ENCODE data around the gene RPP25. TPM values are rescaled to one million over a fixed set of nuclear protein-coding genes. Genes with fewer than 3 reads are reported as not detected.

RPP25 gene
- total RNA-seq, 2 experiments from 2014 or later: 3.5 to 4.2 TPM

DNA sequence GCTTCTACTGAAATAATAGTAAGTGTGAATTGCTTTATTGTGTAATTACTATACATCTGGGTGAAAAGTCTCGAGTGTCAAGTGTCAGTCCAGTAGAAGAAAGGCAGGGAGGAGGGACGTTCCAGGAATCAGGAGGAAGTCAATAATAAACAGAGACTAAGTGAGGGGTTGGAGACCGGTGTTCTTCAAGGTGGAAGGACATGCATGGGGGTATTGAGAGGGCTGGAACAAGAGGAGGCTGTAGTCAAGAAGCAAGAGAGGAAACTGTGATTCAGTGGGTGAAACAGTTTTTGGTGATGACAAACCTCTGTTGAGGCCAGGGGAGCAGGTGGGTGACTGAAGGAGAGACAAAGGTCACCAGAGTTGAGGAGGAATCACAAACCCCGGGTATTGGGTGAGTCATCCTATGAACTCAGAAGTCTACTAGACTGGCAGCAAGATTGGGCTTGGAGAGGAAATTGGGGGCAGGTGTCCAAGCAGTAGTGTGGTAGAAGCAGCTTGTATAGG lies 27.2 kb upstream of the RPP25 start:
- DNase-seq: no peak
- POLR2A ChIA-PET: no interaction called here
- Mint-ChIP-seq H3K9me3 (no peaks in the 10 kb centered on the region), H3K27me3 (peaks cover 8% of the 10 kb centered on the region), H3K4me1 (peaks cover 6% of the 10 kb centered on the region), H3K4me3 (peak overlapping the region; percentile 6), H3K27ac (no peak overlapping the region), H3K36me3 (no peaks in the 10 kb centered on the region)
- peak; percentile 56 for ATAC-seq (ENCODE audit: low read depth)

DNA sequence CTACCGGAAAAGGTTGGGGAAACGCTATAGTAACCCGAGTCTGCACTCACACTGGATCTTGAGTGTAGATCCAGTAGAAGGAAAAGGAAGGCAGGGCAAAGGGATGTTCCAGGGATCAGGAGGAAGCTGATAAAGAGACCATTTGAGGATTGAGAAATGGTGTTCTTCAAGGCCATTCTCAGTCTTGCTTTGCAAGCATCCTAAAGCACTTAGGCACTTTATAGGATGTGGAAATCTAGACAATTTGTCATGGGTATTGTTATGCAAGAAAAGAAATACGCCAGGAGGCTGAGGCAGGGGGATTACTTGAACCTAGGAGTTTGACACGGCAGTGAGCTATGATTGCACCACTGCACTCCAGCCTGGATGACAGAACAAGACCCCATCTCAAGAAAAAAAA lies 25.6 kb upstream of the RPP25 start:
- peaks cover 9% of the 10 kb centered on the region for H3K27me3 Mint-ChIP-seq
- H3K9me3 Mint-ChIP-seq: no peaks in the 10 kb centered on the region
- H3K4me3 Mint-ChIP-seq: no peak overlapping the region
- H3K4me1 Mint-ChIP-seq: peaks cover 9% of the 10 kb centered on the region
- no peak overlapping the region for H3K27ac Mint-ChIP-seq
- no peaks in the 10 kb centered on the region for H3K36me3 Mint-ChIP-seq
- no peak for ATAC-seq (ENCODE audit: low read depth)
- DNase-seq: no peak
- POLR2A ChIA-PET: no interaction called here

DNA sequence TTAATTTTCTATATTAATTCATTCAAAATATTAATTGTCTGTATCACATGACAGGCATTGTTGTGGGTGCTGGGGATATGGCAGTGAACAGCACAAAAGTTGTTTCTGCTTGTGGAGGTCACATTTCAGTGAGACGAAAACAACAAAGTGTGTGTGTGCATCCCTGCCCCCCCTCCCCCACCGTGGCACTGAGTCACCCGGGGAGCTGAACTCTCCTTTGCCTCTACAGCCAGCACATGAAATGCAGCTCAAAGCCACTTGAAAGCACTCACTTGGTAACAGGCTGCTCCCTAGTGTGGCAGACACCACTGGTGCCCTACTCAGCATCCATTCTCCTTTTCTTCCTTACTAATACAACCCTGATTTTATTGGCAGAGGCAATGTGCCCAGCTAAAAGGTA lies 21.9 kb upstream of the RPP25 start:
- no peaks in the 10 kb centered on the region for H3K36me3 Mint-ChIP-seq
- H3K4me1 Mint-ChIP-seq: peaks cover 3% of the 10 kb centered on the region
- H3K9me3 Mint-ChIP-seq: no peaks in the 10 kb centered on the region
- POLR2A ChIA-PET: interaction anchor here (0.6 kb wide), 1 partner anchor 47 kb away, joined by 3 read pairs; no protein-coding TSS in a partner anchor
- DNase-seq (no peak), ATAC-seq (ENCODE audit: low read depth) (peak; percentile 77)
- H3K27ac Mint-ChIP-seq: no peak overlapping the region
- peaks cover 12% of the 10 kb centered on the region for H3K27me3 Mint-ChIP-seq
- H3K4me3 Mint-ChIP-seq: no peak overlapping the region

DNA sequence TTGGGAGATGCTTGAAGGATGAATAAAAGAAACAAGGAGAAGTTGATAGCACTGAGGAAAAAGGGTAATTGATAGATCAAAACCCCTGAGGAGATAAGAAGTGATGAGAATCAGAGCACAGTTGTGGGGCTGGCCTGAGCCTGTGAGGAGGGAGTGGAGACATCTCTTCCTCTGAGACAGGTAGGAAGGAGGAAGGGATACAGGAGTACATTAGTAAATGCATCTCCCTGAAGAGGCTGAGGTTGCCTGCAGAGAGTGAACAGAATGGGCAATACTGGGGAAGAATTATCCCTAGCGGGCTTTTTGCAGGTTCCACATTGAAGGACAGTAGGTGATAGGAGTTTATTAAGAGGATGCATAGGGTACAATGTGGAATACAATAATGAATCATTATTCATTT lies 21.5 kb upstream of the RPP25 start:
- peaks cover 3% of the 10 kb centered on the region for H3K4me1 Mint-ChIP-seq
- POLR2A ChIA-PET: no interaction called here
- H3K27ac Mint-ChIP-seq: no peak overlapping the region
- no peaks in the 10 kb centered on the region for H3K9me3 Mint-ChIP-seq
- no peaks in the 10 kb centered on the region for H3K36me3 Mint-ChIP-seq
- ATAC-seq (ENCODE audit: low read depth) (no peak), DNase-seq (no peak)
- peaks cover 13% of the 10 kb centered on the region for H3K27me3 Mint-ChIP-seq
- no peak overlapping the region for H3K4me3 Mint-ChIP-seq

DNA sequence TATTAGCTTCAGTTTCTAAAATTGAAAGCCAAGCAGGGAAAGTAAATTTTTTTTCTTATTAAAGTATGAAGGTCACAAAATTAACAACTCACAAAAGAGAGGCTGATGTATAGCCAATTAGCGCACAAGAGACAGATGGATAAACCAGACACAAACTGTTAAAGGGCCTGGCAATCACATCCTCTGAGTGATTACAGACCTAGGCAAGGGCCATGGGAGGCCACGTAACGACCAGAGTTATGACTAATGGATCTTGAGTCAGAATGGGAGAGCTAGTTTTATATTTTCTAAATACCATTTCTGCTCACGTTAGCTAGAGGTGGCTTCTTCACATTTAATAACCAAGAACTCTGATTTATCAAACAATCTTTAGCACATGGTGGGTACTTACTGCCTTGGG lies 21.0 kb upstream of the RPP25 start:
- H3K9me3 Mint-ChIP-seq: no peaks in the 10 kb centered on the region
- POLR2A ChIA-PET: no interaction called here
- peaks cover 15% of the 10 kb centered on the region for H3K27me3 Mint-ChIP-seq
- ATAC-seq (ENCODE audit: low read depth): no peak
- no peak overlapping the region for H3K27ac Mint-ChIP-seq
- peaks cover 3% of the 10 kb centered on the region for H3K4me1 Mint-ChIP-seq
- H3K4me3 Mint-ChIP-seq: no peak overlapping the region
- DNase-seq: no peak
- H3K36me3 Mint-ChIP-seq: no peaks in the 10 kb centered on the region

DNA sequence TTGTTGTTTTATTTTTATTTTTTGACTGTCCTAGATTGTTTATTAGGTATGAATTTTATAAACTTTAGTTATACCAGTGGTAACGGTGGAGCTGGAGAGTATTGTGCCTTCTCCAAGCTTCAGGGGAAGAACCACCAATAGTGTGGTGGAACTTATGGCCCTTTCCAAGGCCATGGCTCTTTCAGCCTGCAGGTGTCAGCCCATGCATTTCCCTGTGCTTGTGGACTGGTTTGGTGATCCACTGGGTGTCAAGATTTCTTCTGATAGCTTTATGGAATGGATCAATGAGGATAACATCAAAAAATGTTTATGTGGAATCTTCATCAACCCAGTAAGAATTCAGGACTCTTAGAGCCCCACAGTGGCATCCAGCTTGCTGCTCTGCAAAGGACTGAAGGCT lies 19.6 kb upstream of the RPP25 start:
- peaks cover 3% of the 10 kb centered on the region for H3K4me1 Mint-ChIP-seq
- ATAC-seq (ENCODE audit: low read depth): no peak
- no peak for DNase-seq
- peaks cover 15% of the 10 kb centered on the region for H3K27me3 Mint-ChIP-seq
- H3K9me3 Mint-ChIP-seq: no peaks in the 10 kb centered on the region
- no peaks in the 10 kb centered on the region for H3K36me3 Mint-ChIP-seq
- POLR2A ChIA-PET: no interaction called here
- no peak overlapping the region for H3K27ac Mint-ChIP-seq
- no peak overlapping the region for H3K4me3 Mint-ChIP-seq

DNA sequence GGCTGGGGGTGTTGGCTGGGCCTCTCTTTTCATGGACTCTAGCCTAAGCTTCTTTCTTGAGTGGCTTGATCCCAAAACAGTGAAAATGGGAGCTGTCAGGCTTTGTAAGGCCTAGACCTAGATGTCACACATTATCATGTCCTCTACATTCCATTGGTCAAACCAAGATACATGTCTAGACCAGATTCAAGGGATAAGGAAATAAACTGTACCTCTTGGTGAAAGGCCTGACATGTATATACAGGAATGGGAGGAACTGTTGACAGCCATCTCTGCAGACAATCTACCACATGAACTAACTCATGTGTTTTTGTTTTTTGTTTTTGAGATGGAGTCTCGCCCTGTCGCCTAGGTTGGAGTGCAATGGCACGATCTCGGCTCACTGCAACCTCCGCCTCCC lies 11.1 kb upstream of the RPP25 start:
- peaks cover 8% of the 10 kb centered on the region for H3K27me3 Mint-ChIP-seq
- H3K9me3 Mint-ChIP-seq: no peaks in the 10 kb centered on the region
- no peak overlapping the region for H3K27ac Mint-ChIP-seq
- no peaks in the 10 kb centered on the region for H3K36me3 Mint-ChIP-seq
- DNase-seq (no peak), ATAC-seq (ENCODE audit: low read depth) (no peak)
- no peaks in the 10 kb centered on the region for H3K4me1 Mint-ChIP-seq
- POLR2A ChIA-PET: interaction anchor here (0.6 kb wide), 1 partner anchor 138 kb away, joined by 3 read pairs; no protein-coding TSS in a partner anchor
- H3K4me3 Mint-ChIP-seq: no peak overlapping the region

DNA sequence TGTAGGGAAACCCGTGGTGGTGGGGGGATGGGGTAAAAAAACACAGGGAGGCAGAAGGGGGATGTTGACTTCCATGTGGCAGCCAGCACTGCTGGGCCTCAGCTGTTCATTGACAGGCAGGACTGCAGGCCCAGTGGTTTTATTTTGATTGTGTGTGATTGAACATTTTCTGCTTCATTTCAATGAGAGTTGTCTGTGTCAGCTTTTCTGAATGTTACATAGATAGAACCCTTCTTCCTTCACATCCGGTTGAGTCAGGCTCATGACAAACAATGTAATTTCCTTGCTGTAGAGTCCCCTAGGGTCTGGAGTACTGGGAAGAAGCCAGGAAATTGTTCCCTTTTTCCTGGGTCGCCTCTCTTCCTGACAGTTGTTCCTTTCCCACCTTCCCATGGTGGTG lies 8.2 kb upstream of the RPP25 start:
- Mint-ChIP-seq H3K4me1 (peaks cover 6% of the 10 kb centered on the region), H3K27ac (no peak overlapping the region), H3K4me3 (no peak overlapping the region), H3K36me3 (no peaks in the 10 kb centered on the region), H3K9me3 (no peaks in the 10 kb centered on the region), H3K27me3 (peaks cover 27% of the 10 kb centered on the region)
- no peak for DNase-seq
- ATAC-seq (ENCODE audit: low read depth): no peak
- POLR2A ChIA-PET: no interaction called here

DNA sequence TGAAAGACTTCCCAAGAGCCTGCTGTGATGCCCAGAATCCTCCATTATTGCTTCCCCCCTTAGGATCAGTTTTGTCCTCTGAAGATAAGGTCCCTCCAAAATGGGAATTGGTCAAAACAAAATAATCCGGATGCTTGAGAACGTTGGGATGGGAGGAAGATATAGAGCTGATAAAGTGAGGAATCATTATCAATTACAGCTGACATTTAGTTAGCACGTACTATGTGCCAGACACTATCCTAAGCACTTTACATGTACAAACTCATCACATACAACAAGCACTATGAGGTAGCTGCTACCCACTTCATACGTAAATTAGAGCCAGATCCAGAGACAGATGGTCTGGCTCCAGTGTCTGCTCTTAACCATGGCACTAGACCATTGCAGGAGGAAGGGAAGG lies 6.6 kb upstream of the RPP25 start:
- H3K36me3 Mint-ChIP-seq: no peaks in the 10 kb centered on the region

DNA sequence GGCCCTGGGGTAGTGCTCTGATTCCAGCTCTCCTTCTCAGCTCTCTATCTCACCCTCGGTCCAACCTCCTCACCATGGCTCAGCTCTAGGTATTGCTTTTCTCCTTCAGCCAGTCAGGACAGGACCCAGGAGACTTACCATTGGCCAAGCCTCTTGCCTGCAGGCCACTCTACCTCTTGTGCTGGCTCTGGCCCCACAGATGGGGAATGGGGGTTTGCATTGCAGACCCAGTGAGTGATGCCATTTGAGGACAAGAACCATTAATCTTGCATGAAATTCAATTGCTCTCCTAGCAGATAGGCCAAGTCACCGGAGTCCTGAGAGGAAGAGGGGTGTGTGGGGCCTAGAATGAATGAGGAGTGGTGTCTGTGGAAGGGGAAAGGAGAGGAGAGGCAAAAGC lies 6.1 kb upstream of the RPP25 start:
- no peaks in the 10 kb centered on the region for H3K36me3 Mint-ChIP-seq
- no peak overlapping the region for H3K27ac Mint-ChIP-seq
- H3K27me3 Mint-ChIP-seq: peaks cover 48% of the 10 kb centered on the region
- POLR2A ChIA-PET: no interaction called here
- no peaks in the 10 kb centered on the region for H3K9me3 Mint-ChIP-seq
- no peak for ATAC-seq (ENCODE audit: low read depth)
- no peak for DNase-seq
- H3K4me3 Mint-ChIP-seq: no peak overlapping the region
- peaks cover 18% of the 10 kb centered on the region for H3K4me1 Mint-ChIP-seq

More for the DNA sequence above, 6.6 kb upstream of the RPP25 start:
- H3K27ac Mint-ChIP-seq: no peak overlapping the region
- no peak overlapping the region for H3K4me3 Mint-ChIP-seq
- ATAC-seq (ENCODE audit: low read depth) (no peak), DNase-seq (no peak)
- peaks cover 15% of the 10 kb centered on the region for H3K4me1 Mint-ChIP-seq
- POLR2A ChIA-PET: interaction anchor here (1.1 kb wide), 1 partner anchor 33 kb away, joined by 3 read pairs; no protein-coding TSS in a partner anchor
- H3K9me3 Mint-ChIP-seq: no peaks in the 10 kb centered on the region
- H3K27me3 Mint-ChIP-seq: peaks cover 43% of the 10 kb centered on the region

DNA sequence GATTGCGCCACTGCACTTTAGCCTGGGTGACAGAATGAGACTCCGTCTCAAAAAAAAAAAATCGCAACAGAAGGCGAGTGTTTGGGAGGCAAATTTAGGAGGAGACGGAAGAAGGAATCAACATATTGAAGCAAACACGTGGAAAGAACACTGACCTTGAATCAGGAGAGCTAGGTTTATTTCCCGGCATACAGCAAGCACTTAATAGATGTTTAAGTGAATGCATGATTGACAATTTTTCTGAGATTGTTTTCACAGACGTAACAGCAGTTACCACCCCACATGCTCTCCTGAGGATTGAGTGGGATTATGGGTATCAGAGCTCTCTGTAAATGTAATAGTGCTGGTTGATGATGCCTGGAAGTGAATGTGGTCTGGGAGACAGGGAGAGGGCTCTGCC lies 5.6 kb upstream of the RPP25 start:
- Mint-ChIP-seq H3K9me3 (no peaks in the 10 kb centered on the region), H3K36me3 (no peaks in the 10 kb centered on the region), H3K4me1 (peaks cover 21% of the 10 kb centered on the region), H3K4me3 (no peak overlapping the region), H3K27ac (no peak overlapping the region), H3K27me3 (peaks cover 52% of the 10 kb centered on the region)
- DNase-seq (no peak), ATAC-seq (ENCODE audit: low read depth) (no peak)
- POLR2A ChIA-PET: no interaction called here

DNA sequence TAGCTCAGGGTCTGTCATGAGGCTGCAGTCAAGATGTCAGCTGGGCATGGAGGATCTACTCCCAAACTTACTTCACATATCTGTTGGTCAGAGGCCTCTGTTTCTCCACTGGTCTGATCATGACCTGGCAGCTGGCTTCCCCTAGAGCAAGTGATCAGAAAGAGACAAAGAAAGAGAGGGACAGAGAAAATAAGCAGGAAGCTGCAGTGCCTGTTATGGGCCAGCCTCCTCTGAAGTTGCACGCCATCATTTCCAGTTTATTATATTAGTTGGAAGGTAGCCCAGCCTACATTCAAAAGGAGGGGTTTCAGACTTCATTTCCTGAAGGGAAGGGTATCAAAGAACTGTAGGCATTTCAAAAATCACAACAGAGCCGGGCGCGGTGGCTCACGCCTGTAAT lies 5.0 kb upstream of the RPP25 start:
- no peak overlapping the region for H3K27ac Mint-ChIP-seq
- POLR2A ChIA-PET: no interaction called here
- H3K4me1 Mint-ChIP-seq: peaks cover 23% of the 10 kb centered on the region
- no peak for DNase-seq
- no peaks in the 10 kb centered on the region for H3K9me3 Mint-ChIP-seq
- peaks cover 52% of the 10 kb centered on the region for H3K27me3 Mint-ChIP-seq
- no peaks in the 10 kb centered on the region for H3K36me3 Mint-ChIP-seq
- H3K4me3 Mint-ChIP-seq: no peak overlapping the region
- no peak for ATAC-seq (ENCODE audit: low read depth)

DNA sequence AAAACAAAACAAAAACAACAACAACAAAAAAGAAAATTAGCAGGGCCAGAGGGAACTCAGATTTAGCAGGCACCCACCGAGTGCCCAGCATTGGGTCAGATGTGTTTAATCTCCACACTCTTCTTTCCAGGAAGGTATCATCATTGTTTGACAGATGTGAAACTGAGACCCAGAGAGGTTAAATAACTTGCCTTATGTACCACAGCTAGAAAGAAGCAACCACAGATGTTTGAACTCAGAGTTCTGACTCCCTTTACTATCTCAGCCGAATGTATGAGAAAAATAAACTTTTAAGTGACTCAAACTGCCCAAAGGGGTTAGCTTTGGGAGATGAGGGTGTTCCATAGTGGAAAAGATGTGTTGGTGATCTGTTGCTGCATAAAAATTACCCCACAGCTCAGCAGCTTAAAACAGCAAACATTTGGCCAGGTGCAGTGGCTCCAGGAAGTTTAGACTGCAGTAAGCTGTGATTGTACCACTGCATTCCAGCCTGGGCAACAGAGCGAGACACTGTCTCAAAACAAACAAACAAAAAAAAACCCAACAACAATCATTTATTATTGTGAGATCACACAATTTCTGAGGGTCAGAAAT lies 4.5 kb upstream of the RPP25 start:
- POLR2A ChIA-PET: no interaction called here
- no peaks in the 10 kb centered on the region for H3K9me3 Mint-ChIP-seq
- ATAC-seq (ENCODE audit: low read depth): no peak
- H3K4me3 Mint-ChIP-seq: no peak overlapping the region
- peaks cover 23% of the 10 kb centered on the region for H3K4me1 Mint-ChIP-seq
- no peak overlapping the region for H3K27ac Mint-ChIP-seq
- peaks cover 50% of the 10 kb centered on the region for H3K27me3 Mint-ChIP-seq
- no peak for DNase-seq
- H3K36me3 Mint-ChIP-seq: no peaks in the 10 kb centered on the region

DNA sequence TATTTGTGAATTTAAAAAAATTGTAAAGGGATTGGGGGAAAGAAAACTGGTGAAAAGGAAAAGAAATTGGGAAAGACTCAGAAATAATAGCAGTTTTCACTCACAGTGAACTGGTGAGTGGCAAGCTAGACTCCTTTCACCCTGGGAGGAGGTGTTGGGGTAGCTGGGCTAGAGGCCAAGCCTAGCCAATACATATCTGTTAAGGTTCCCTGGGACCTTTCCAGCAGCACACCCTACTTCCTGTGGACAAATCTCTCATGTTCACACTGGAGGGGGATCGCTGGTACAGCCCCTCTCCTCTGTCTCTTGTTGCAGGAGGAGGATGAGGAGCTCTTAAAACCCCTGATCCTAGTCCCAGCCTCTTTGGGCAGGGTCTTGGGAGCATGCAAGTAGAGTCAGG lies 3.7 kb upstream of the RPP25 start:
- H3K27me3 Mint-ChIP-seq: peaks cover 50% of the 10 kb centered on the region
- H3K9me3 Mint-ChIP-seq: no peaks in the 10 kb centered on the region
- H3K27ac Mint-ChIP-seq: no peak overlapping the region
- H3K4me1 Mint-ChIP-seq: peaks cover 27% of the 10 kb centered on the region
- no peak overlapping the region for H3K4me3 Mint-ChIP-seq
- ATAC-seq (ENCODE audit: low read depth) (no peak), DNase-seq (no peak)
- POLR2A ChIA-PET: no interaction called here
- no peaks in the 10 kb centered on the region for H3K36me3 Mint-ChIP-seq

DNA sequence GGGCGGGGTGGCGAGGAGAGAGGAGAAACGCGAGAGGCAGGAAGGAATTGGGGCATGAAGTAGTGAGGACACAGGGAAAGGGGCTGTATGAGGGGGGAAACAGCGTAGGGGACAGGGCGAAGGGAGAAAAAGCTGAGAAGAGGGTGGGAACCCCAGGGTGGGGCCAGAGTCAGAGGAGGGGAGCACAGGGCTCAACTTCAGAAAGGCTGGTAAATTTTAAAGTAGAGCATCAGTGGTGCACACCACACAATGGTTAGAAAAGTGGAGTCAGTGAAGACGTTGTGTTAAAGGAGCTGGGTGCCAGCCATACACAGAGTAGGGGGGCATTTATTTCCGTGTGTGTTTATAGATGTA lies 3.0 kb upstream of the RPP25 start:
- POLR2A ChIA-PET: no interaction called here
- Mint-ChIP-seq H3K4me1 (peaks cover 29% of the 10 kb centered on the region), H3K27me3 (peaks cover 50% of the 10 kb centered on the region), H3K4me3 (no peak overlapping the region), H3K27ac (no peak overlapping the region), H3K9me3 (no peaks in the 10 kb centered on the region), H3K36me3 (no peaks in the 10 kb centered on the region)
- no peak for DNase-seq
- no peak for ATAC-seq (ENCODE audit: low read depth)

Measured in activated naive CD8-positive, alpha-beta T cell treated with anti-CD3 and anti-CD28 coated beads, Interleukin-2, amount 10 ng/mL, durations not matched to agents 7 days and 5 days (primary cell).